Stimulated activated naive CD8-positive, alpha-beta T cell treated with anti-CD3 and anti-CD28 coated beads, Interleukin-15, Interleukin-2, amounts not matched to agents 100 U/mL and 50 U/mL, for 24 hours (primary cell): ENCODE data around the gene KLK4.

ENCODE experiments used
- ATAC-seq: fragments of 150-1000 bp; cut with Tn5 transposase; one replicate; pipeline ENCODE4 v1.10.0; 2021
- DNase-seq: peaks from one replicate; pipeline ENCODE4 v3.0.0; 2021

Gene KLK4, protein sequence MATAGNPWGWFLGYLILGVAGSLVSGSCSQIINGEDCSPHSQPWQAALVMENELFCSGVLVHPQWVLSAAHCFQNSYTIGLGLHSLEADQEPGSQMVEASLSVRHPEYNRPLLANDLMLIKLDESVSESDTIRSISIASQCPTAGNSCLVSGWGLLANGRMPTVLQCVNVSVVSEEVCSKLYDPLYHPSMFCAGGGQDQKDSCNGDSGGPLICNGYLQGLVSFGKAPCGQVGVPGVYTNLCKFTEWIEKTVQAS

DNA sequence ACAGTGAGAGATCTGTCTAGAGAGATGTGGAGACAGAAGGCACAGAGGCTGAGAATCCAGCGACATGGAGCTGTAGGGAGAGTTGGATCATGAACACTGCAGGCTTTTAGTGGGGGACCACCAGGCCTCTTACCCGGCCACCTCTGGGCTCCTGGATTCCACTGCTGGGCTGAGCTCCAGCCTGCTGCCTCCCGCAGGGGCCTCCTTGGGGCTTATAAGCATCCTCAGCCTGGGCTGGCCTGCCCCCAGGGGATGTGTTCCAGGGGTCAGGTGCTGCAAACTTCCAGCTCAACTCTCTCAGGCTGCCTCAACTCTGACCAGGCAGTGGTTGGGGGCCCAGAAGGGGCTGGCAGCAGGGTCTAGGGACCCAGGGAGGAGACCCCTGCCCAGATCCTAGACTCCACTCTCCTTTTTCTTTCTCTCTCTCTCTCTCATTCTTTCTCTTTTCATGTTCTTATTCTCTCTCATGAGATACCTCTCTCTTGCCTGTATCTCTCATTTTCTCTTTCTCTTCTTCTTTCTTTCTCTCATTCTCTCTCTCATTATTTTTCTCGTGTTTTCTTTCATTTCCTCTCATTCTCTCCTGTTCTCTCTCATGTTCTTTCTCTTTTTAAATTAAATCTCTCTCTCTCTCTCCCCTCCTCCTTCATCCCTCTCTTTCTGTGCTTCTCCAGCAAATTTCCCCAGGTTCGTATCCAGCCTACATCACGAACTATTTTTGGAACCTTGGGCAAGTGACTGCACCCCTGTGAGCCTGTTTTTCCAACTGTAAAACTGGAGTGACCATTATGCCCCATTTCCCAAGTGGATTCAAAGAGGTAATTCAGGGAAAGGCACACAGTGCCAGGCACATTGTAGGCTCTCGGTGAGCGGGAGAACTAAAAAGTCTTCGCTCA lies at the start of gene KLK4:
TSS of gene KLK4 (minus strand) at position 190 of the 896 bp plus-strand sequence. CDS start 657 bp downstream, outside the sequence.
- ATAC-seq (no peak), DNase-seq (no peak)

- no peak for ATAC-seq
- DNase-seq = no peak
Measured at GRCh38 chr19:50959731-50960500, 48.7 kb upstream of the KLK4 start.

- DNase-seq (no peak), ATAC-seq (no peak)
Measured at GRCh38 chr19:50957587-50957986, 46.4 kb upstream of the KLK4 start.

GRCh38 chr19:50952910-50953309 lies 41.7 kb upstream of the KLK4 start, which contains the start of gene KLK5:
Gene KLK5, minus strand, starts transcription at chr19:50953038. Its CDS starts 381 bp downstream, at chr19:50952657.
- no peak for ATAC-seq
- no peak for DNase-seq

- DNase-seq (no peak), ATAC-seq (no peak)
Measured at GRCh38 chr19:50949861-50950260, 38.7 kb upstream of the KLK4 start.

GRCh38 chr19:50947123-50947522 lies 35.9 kb upstream of the KLK4 start:
- DNase-seq (no peak), ATAC-seq (no peak)

GRCh38 chr19:50944795-50945194 lies 33.6 kb upstream of the KLK4 start:
- ATAC-seq (no peak), DNase-seq (no peak)

GRCh38 chr19:50943074-50943828 lies 32.1 kb upstream of the KLK4 start:
- DNase-seq = no peak
- no peak for ATAC-seq

- DNase-seq = no peak
- ATAC-seq = no peak
Measured at GRCh38 chr19:50939596-50939995, 28.4 kb upstream of the KLK4 start.

DNA sequence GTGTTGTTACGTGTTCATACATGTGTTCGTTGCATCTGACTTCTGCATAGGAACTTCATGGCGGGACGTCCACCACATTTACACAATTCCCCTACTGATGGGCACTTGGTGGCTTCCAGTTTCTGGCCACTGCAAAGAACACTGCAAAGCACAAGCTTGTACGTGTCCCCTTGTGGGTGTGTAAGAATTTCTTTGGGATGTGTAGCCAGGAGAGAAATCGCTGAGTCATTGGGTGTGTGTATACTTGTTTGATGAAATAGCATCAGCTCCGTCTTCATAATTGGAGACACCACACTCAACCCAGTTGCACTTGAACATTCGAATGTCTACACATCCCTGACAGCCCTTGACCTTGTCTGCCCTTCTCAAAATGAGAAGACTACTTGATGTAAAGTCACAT lies 22.4 kb upstream of the KLK4 start:
- DNase-seq = no peak
- no peak for ATAC-seq

GRCh38 chr19:50932690-50933083 lies 21.5 kb upstream of the KLK4 start:
- ATAC-seq = no peak

DNA sequence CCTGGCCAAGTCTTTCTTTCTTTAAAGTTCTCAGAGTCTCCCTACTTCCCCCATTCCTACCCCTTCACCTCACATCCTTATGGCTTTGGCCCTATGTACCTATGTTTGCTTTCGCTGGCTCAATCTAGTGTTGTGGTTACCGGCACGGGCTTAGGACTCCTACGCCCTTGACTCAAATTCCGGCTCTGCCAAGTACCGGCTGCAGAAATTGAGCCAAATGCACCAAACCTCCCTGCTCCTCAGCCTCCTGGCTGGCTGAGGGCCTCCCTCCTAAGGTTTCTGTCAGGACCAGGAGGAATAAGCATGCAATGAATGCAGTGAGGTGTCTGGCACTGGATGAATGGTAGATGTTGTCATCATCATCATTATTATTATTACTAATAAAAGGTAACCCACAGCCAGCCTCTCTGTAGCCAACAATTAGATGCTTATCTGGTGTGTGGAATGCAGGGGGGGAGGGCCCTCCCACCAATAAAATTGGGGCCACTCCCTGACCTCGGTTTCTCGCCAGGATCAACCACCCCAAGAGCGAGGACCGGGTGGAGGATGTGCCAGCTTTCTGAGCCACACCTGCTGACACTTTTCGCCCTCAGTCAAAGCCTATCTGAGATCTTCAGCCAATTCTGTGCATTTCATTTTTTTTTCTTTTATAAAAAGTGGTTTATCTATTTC lies 21.0 kb upstream of the KLK4 start:
- DNase-seq (no peak), ATAC-seq (no peak)

More at GRCh38 chr19:50932690-50933083, 21.5 kb upstream of the KLK4 start:
- DNase-seq = no peak

DNA sequence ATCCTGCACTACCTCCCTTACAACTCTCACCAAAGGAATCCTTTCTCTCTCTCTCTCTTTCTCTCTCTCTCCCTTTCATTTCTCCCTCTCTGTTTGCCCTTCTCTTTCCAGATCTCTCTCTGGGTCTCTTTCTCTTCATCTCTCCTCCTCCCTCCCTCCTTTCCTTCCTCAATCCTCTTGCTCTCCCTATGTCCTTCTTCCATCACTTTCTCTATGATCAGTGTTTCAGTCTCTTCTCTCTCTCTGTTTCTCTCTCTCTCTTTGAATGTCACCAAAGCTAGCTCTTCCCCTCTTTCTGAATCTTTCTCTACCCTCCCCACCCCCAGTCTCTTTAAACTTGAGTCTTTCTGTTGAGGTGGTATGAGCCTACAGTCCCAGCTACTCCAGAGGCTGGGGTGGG lies 19.8 kb upstream of the KLK4 start:
- DNase-seq = no peak
- ATAC-seq = no peak

GRCh38 chr19:50928831-50929230 lies 17.6 kb upstream of the KLK4 start:
- DNase-seq (no peak), ATAC-seq (no peak)

DNA sequence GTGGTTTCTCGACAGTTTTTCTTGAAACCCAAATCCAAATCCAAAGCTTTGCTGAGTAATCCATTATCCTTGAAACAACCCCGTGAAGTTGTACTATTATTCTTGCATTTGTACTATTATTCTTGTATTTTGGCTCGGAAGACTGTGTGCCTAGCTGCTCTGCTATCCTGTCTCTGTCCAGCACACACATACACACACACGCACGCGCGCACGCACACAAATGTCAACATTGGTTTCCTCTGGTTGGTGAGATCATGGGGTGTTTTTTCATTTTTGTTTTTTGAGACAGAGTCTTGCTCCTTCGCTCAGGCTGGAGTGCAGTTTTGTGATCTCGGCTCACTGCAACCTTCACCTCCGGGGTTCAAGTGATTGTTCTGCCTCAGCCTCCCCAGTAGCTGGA lies 14.9 kb upstream of the KLK4 start:
- DNase-seq = no peak
- no peak for ATAC-seq

DNA sequence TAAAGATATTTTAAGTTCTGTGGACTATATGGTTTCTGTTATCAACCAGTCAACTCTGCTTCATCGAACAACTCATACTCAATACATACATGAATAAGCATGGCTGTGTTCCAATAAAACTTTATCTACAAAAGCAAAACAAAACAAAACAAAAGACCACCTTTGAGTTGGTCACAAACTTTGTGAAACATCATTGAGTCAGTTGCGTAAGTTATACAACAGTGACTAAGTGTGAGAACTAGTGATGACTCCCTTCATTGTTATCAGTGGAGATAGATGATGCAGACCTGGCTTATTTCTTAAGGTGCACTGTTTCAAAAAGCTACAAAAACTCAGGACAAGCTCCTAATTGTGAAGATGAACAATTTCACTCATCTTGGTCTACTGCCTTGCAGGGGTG lies 14.5 kb upstream of the KLK4 start:
- DNase-seq (no peak), ATAC-seq (no peak)

DNA sequence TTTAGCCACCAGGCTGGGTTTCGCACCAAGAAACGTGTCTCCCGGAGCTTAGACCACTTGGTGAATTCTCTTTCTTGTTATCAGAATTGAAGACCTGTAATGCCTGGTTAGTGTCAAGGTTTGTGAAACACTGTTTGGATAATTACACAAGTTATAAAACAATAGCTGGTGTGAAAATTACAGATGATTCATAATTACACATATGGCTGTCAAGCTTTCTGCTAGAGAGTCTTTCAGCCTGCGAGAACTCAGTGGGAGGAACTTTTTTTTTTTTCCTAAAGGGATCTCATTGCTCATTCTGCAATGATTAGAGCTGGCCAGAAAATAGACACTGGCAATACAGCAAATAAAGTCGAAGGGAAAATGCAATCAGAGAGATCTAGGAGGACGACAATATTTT lies 13.4 kb upstream of the KLK4 start:
- DNase-seq = no peak
- no peak for ATAC-seq

- DNase-seq = peak; percentile 82
- ATAC-seq = peak; percentile 97
Measured at GRCh38 chr19:50922317-50922853, 11.2 kb upstream of the KLK4 start.

DNA sequence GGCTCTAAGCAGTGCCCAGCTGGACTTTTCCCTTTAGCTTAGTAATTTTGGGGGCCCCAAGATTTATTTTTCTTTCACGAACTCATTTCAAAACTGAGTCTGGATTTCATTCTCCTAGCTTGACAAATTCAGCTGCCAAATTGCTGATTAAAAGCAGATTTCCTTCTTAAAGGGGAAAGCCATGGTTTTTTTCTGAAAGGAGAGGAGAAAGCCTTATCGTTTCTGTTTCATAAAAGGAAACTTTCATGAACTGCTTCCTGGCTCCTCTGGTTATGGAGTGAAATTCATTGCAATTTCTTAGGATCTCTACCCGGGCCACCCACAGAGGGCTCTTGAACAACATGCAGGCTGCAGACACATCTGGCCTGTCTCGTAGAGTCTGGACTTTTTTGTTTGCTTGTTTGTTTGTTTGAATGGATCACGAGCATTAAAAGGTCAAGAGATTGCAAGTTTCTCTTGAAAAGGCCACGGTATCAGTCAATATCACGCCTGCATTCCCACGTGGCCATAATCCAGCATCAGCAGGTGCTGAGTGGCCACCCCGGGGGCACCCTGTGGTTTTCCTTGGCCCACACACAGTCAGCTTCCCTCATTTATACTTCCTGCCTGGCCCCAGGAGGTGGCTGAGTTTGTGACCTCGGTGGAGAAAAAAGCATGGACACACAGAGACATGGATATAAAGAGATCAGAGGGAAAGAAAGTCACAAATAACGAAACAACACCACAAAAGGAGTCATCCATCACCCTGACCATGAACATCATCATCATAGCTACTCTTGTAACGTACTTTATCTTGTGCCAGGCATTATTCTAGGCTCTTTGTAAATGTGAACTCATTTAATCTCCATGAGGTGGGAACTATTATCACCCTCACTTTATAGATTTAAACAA lies 10.5 kb upstream of the KLK4 start:
- ATAC-seq = no peak

DNA sequence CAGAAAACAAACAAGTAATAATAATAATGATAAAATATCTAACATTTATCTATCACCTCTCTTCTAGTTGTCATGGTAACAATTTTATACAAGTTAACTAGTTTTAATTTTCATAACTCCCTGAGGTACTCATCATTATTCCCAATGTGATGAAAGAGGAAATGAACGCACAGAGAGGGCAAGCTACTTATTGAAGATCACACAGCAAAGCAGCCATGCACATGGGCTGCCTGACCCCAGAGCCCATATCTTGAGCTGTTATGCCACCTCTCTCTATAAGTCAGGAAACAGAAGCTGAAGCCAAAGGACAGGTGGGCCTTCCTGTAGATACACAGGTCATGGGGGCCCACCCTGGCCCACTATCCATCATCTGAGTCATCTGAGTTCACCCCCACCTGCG lies 4.9 kb upstream of the KLK4 start:
- no peak for DNase-seq
- ATAC-seq = no peak

More for the DNA sequence above, 10.5 kb upstream of the KLK4 start:
- DNase-seq = no peak
